IMR-90 (cell line): Measurements from ENCODE around the gene OSCP1. TPM values are rescaled to one million over a fixed set of nuclear protein-coding genes. Genes with fewer than 3 reads are reported as not detected.
A peak's percentile ranks its signal among the peaks of the same experiment; 100 is the strongest.

Experiments used
- ATAC-seq: fragments of 200-7000 bp; cut with Tn5 transposase; 2 replicates; pipeline ENCODE4 v1.9.1; 2020; ENCODE audit warnings: low read depth, mild to moderate bottlenecking, moderate library complexity
- BruUV-seq: library from RNA; stranded (reverse); fragments of 400-500 nt; replicated peaks from 2 replicates; lab custom pipeline; 2021; lab: Mats Ljungman, UMichigan
- CTCF ChIA-PET: fragments of 300-600 bp; formaldehyde crosslinking; extraction: SDS; loops from one replicate; lab custom pipeline; 2021; ENCODE audit warnings: antibody characterized with exemption; lab: Yijun Ruan, JAX
- POLR2A ChIA-PET: fragments of 300-600 bp; sonication (Branson Sonifier 250); formaldehyde crosslinking; loops from one replicate; lab custom pipeline; 2022; ENCODE audit warnings: antibody characterized with exemption; ENCODE audit not compliant: unreplicated experiment; lab: Charles Lee
- DNase-seq: peaks from one replicate; pipeline ENCODE4 v3.0.0; 2013
- H2AFZ ChIP-seq: replicated peaks from 2 replicates; pipeline ENCODE3; 2013; ENCODE audit warnings: low read length, mild to moderate bottlenecking; ENCODE audit not compliant: poor library complexity
- H2AK5ac ChIP-seq: 2 replicates; pipeline ENCODE4 v1.6.1; 2013; ENCODE audit warnings: low read depth, low read length, inconsistent platforms
- H2AK9ac ChIP-seq: replicated peaks from 2 replicates; pipeline ENCODE3; 2013; ENCODE audit warnings: mild to moderate bottlenecking, low read depth, low read length, moderate library complexity; ENCODE audit not compliant: poor library complexity
- H2BK120ac ChIP-seq: 2 replicates; pipeline ENCODE4 v1.6.1; 2013; ENCODE audit warnings: low read depth, low read length, inconsistent platforms
- H2BK15ac ChIP-seq: 3 replicates; pipeline ENCODE4 v1.6.1; 2013; ENCODE audit warnings: low read depth, low read length, inconsistent platforms
- H2BK20ac ChIP-seq: 2 replicates; pipeline ENCODE4 v1.6.1; 2013; ENCODE audit warnings: low read depth, mild to moderate bottlenecking, inconsistent platforms, low read length, moderate library complexity
- H2BK5ac ChIP-seq: 2 replicates; pipeline ENCODE4 v1.6.1; 2013; ENCODE audit warnings: mild to moderate bottlenecking, low read depth, low read length, inconsistent platforms; ENCODE audit not compliant: poor library complexity, severe bottlenecking
- H3K14ac ChIP-seq: replicated peaks from 2 replicates; pipeline ENCODE4 v1.6.1; 2013; ENCODE audit warnings: low read depth, low read length, inconsistent platforms
- H3K18ac ChIP-seq: 2 replicates; pipeline ENCODE4 v1.6.1; 2013; ENCODE audit warnings: low read depth, low read length, control low read depth
- H3K23ac ChIP-seq: 2 replicates; pipeline ENCODE4 v1.6.1; 2013; ENCODE audit warnings: low read depth, low read length, inconsistent platforms
- H3K27ac ChIP-seq: 2 replicates; pipeline ENCODE4 v1.5.1; 2013; ENCODE audit warnings: mild to moderate bottlenecking, control low read depth, low read length; ENCODE audit not compliant: insufficient read depth
- H3K27me3 ChIP-seq: 2 replicates; pipeline ENCODE4 v1.6.1; 2013; ENCODE audit warnings: low read length; ENCODE audit not compliant: control insufficient read depth, insufficient read depth
- H3K36me3 ChIP-seq: 2 replicates; pipeline ENCODE4 v1.6.1; 2013; ENCODE audit warnings: low read length, mixed read lengths; ENCODE audit not compliant: control insufficient read depth, insufficient read depth
- H3K4ac ChIP-seq: 2 replicates; pipeline ENCODE4 v1.6.1; 2013; ENCODE audit warnings: low read depth, low read length, inconsistent platforms
- H3K4me1 ChIP-seq: 2 replicates; pipeline ENCODE4 v1.6.1; 2013; ENCODE audit warnings: low read length, mixed read lengths; ENCODE audit not compliant: control insufficient read depth, insufficient read depth
- H3K4me2 ChIP-seq: 2 replicates; pipeline ENCODE4 v1.6.1; 2013; ENCODE audit warnings: low read depth, mild to moderate bottlenecking, control low read depth, low read length, moderate library complexity
- H3K4me3 ChIP-seq: 2 replicates; pipeline ENCODE4 v1.5.1; 2013; ENCODE audit warnings: low read depth, mild to moderate bottlenecking, control low read depth, low read length, moderate library complexity; ENCODE audit not compliant: insufficient read depth
- H3K56ac ChIP-seq: 2 replicates; pipeline ENCODE4 v1.6.1; 2013; ENCODE audit warnings: low read length, inconsistent platforms; ENCODE audit not compliant: insufficient read depth; ENCODE audit errors: extremely low read depth
- H3K79me1 ChIP-seq, 2 experiments: 2 replicates each; pipeline ENCODE4 v1.6.1; 2013; ENCODE audit warnings: low read length in 2 of 2, inconsistent platforms in 1 of 2, low read depth in 1 of 2
- H3K9ac ChIP-seq: 2 replicates; pipeline ENCODE4 v1.6.1; 2013; ENCODE audit warnings: low read depth, low read length, control low read depth
- H3K9me1 ChIP-seq: 2 replicates; pipeline ENCODE4 v1.6.1; 2013; ENCODE audit warnings: low read length, inconsistent platforms; ENCODE audit not compliant: insufficient read depth
- H3K9me3 ChIP-seq: 2 replicates; pipeline ENCODE4 v1.6.1; 2013; ENCODE audit warnings: low read length; ENCODE audit not compliant: control insufficient read depth, insufficient read depth
- H4K20me1 ChIP-seq: 2 replicates; pipeline ENCODE4 v1.6.1; 2013; ENCODE audit warnings: low read length, inconsistent platforms; ENCODE audit not compliant: insufficient read depth
- H4K5ac ChIP-seq: 2 replicates; pipeline ENCODE4 v1.6.1; 2013; ENCODE audit warnings: mild to moderate bottlenecking, low read depth, low read length, control low read depth
- H4K8ac ChIP-seq, 2 experiments: 2 replicates each; pipeline ENCODE4 v1.6.1; 2013; ENCODE audit warnings: low read depth in 2 of 2, low read length in 2 of 2, control low read depth in 1 of 2, inconsistent platforms in 1 of 2
- H4K91ac ChIP-seq: 2 replicates; pipeline ENCODE4 v1.6.1; 2013; ENCODE audit warnings: low read depth, low read length, inconsistent platforms; ENCODE audit not compliant: insufficient read depth
- BHLHE40 ChIP-seq: fragments of 150-350 bp; IDR thresholded peaks from 2 replicates; pipeline ENCODE4 v1.6.1; 2016; ENCODE audit warnings: mild to moderate bottlenecking, low read depth, low read length
- CEBPB ChIP-seq: IDR thresholded peaks from 2 replicates; pipeline ENCODE4 v1.6.1; 2012; ENCODE audit warnings: low read depth, low read length, improper control_type of control experiment
- CHD1 ChIP-seq: IDR thresholded peaks from 2 replicates; pipeline ENCODE4 v1.6.1; 2012; ENCODE audit warnings: low read depth, low read length, improper control_type of control experiment
- ELK1 ChIP-seq: fragments of 150-350 bp; IDR thresholded peaks from 2 replicates; pipeline ENCODE4 v1.6.1; 2016; ENCODE audit warnings: low read depth, mild to moderate bottlenecking, low read length, moderate library complexity, borderline replicate concordance
- FOS ChIP-seq: fragments of 150-350 bp; IDR thresholded peaks from 2 replicates; pipeline ENCODE4 v1.6.1; 2016; ENCODE audit warnings: low read depth, low read length
- MAFK ChIP-seq: IDR thresholded peaks from 2 replicates; pipeline ENCODE4 v1.6.1; 2012; ENCODE audit warnings: low read depth, low read length, improper control_type of control experiment
- MAZ ChIP-seq: IDR thresholded peaks from 2 replicates; pipeline ENCODE4 v1.6.1; 2012; ENCODE audit warnings: low read depth, mild to moderate bottlenecking, low read length, improper control_type of control experiment, moderate library complexity, borderline replicate concordance
- NFE2L2 ChIP-seq: fragments of 150-350 bp; IDR thresholded peaks from 2 replicates; pipeline ENCODE4 v1.6.1; 2016; ENCODE audit warnings: low read depth, mild to moderate bottlenecking, low read length
- RAD21 ChIP-seq: IDR thresholded peaks from 2 replicates; pipeline ENCODE4 v1.6.1; 2012; ENCODE audit warnings: low read length, improper control_type of control experiment
- RCOR1 ChIP-seq: IDR thresholded peaks from 2 replicates; pipeline ENCODE4 v1.6.1; 2012; ENCODE audit warnings: mild to moderate bottlenecking, low read length, improper control_type of control experiment; ENCODE audit not compliant: insufficient replicate concordance
- RFX5 ChIP-seq: IDR thresholded peaks from 2 replicates; pipeline ENCODE4 v1.8.0; 2012; ENCODE audit warnings: low read depth, mild to moderate bottlenecking, low read length, moderate library complexity
- SMC3 ChIP-seq: fragments of 150-350 bp; IDR thresholded peaks from 2 replicates; pipeline ENCODE4 v1.6.1; 2016; ENCODE audit warnings: low read depth, mild to moderate bottlenecking, antibody characterized with exemption, low read length, moderate library complexity
- USF2 ChIP-seq: fragments of 150-350 bp; IDR thresholded peaks from 2 replicates; pipeline ENCODE4 v1.6.1; 2017; ENCODE audit warnings: mild to moderate bottlenecking, antibody characterized with exemption, low read length, low read depth
- WGBS, 2 experiments: methylation state at CpG; one replicate each; pipeline versions ENCODE4 v1.1.5 to v1.1.7; 2013; ENCODE audit warnings: missing lambda C conversion rate in 2 of 2; ENCODE audit not compliant: insufficient read length in 1 of 2; ENCODE audit errors: extremely low coverage in 2 of 2; 5-methylcytosine and 5-hydroxymethylcytosine counted together
- dilution Hi-C: fragments of 300-500 bp; cut with HindIII; formaldehyde crosslinking; loops from one replicate; pipeline ENCODE4 v1.14.3; 2018; ENCODE audit warnings: low sequenced_read_pairs; ENCODE audit not compliant: unreplicated experiment
- in situ Hi-C: fragments of 300-500 bp; cut with MboI; formaldehyde crosslinking; loops from 3 replicates; pipeline ENCODE4 v1.14.3; 2019; ENCODE audit warnings: low sequenced_read_pairs, inconsistent platforms, mixed read lengths
- intact Hi-C: fragments of 100-400 bp; cut with micrococcal nuclease; formaldehyde crosslinking; loops from 2 replicates; pipeline ENCODE4 v1.10.0; 2022
- polyA plus RNA-seq, 3 experiments: library from polyadenylated mRNA; depleted of rRNA; stranded (reverse); fragments of >200 nt; gene quantifications; 2 replicates each; pipeline ENCODE4 v1.2.3, GENCODE V29; 2012; ENCODE audit warnings: low replicate concordance in 1 of 3
- total RNA-seq: library from RNA; depleted of rRNA; stranded (reverse); fragments of >200 nt; gene quantifications from 2 replicates; pipeline ENCODE4 v1.2.3, GENCODE V29; 2012

Gene OSCP1
- total and polyA plus RNA-seq, 2 of the 4 experiments (the other 2 are of a cell fraction) = 7.8 to 11.8 TPM

GRCh38 chr1:36400514-36400824 is 49.8 kb downstream of the OSCP1 start:
- Histone ChIP-seq H3K18ac (no peak overlapping the region), H3K56ac (no peak overlapping the region), H3K9me1 (peaks cover 5% of the 10 kb centered on the region), H2BK15ac (no peak overlapping the region), H4K8ac (no peak overlapping the region), H3K4me2 (no peak overlapping the region), H3K27ac (no peak overlapping the region), H3K14ac (no peak overlapping the region), H2AK9ac (peak overlapping the region; percentile 28), H2BK120ac (no peak overlapping the region), H2AFZ (peak overlapping the region; percentile 67), H4K20me1 (no peaks in the 10 kb centered on the region), H3K4me3 (no peak overlapping the region), H3K79me1 (peaks cover 8 to 19% of the 10 kb centered on the region in 2 experiments; a peak in 3 of 4 replicates), H3K27me3 (no peaks in the 10 kb centered on the region), H2BK20ac (no peak overlapping the region), H3K23ac (no peak overlapping the region), H3K4ac (0 out of 2 replicates have a peak overlapping the region, but pooled peaks have one; percentile 19), H3K9me3 (no peaks in the 10 kb centered on the region), H3K4me1 (no peaks in the 10 kb centered on the region), H3K36me3 (no peaks in the 10 kb centered on the region), H4K91ac (no peak overlapping the region), H3K9ac (no peak overlapping the region), H4K5ac (no peak overlapping the region), H2BK5ac (no peak overlapping the region), H2AK5ac (0 out of 2 replicates have a peak overlapping the region, but pooled peaks have one; percentile 50)
- 93% methylated on average over 8 of the region's 10 CpGs; no CpG with 5 or more reads in 1 of the 2 experiments for WGBS, 2 experiments
- BruUV-seq = no TSS peak
- POLR2A ChIA-PET = interaction anchor here (0.6 kb wide), 2 partner anchors 14 to 131 kb away, joined by 3 to 5 read pairs; no protein-coding TSS in a partner anchor
- dilution Hi-C loops (no loop called here), in situ Hi-C loops (loop anchor here (25.0 kb wide), 1 partner anchor 288 kb away; no protein-coding TSS in a partner anchor), intact Hi-C loops (no loop called here)
- DNase-seq (no peak), ATAC-seq (no peak)
- TF ChIP-seq RAD21 (no peak), BHLHE40 (no peak), MAFK (no peak), RCOR1 (no peak), CEBPB (no peak), USF2 (no peak), MAZ (no peak), NFE2L2 (no peak), ELK1 (no peak), CHD1 (no peak), FOS (no peak), RFX5 (no peak), SMC3 (no peak)
- CTCF ChIA-PET = interaction anchor here (0.6 kb wide), 1 partner anchor 19 kb away, joined by 8 read pairs; no protein-coding TSS in a partner anchor
